Cardiac septum (tissue), 1 donor: ENCODE measurements around the gene BMF. TPM values are rescaled to one million over a fixed set of nuclear protein-coding genes. Genes with fewer than 3 reads are reported as not detected.
"Not testable (repeated sequence)": the region's sequence is repeated elsewhere in the genome, so short reads cannot be mapped to it uniquely, and the experiment has no call there.

Experiments
- DNase-seq: peaks from one replicate; pipeline ENCODE4 v3.0.0-alpha.2; 2020; ENCODE audit warnings: low spot score
- intact Hi-C: fragments of 100-400 bp; cut with DNase I; formaldehyde crosslinking; loops from one replicate; pipeline ENCODE4 v1.14.0; 2022
- total RNA-seq: library from RNA; stranded (reverse); fragmentation: NEBNext Ultra II Directional; extraction: Animal tissue kit (Norgen Biotek cat#: 25700); gene quantifications from one replicate; pipeline ENCODE4 v1.2.1, GENCODE V29; 2021
- donor health status: DM: no; HTN: no; CAD: no.

The BMF gene
- total RNA-seq, 1 donor from 2014 or later: 1.1 TPM

GRCh38 chr15:40092256-40092978 lies 16.3 kb downstream of the BMF start:
- no peak for DNase-seq
- intact Hi-C loops: no loop called here

DNA sequence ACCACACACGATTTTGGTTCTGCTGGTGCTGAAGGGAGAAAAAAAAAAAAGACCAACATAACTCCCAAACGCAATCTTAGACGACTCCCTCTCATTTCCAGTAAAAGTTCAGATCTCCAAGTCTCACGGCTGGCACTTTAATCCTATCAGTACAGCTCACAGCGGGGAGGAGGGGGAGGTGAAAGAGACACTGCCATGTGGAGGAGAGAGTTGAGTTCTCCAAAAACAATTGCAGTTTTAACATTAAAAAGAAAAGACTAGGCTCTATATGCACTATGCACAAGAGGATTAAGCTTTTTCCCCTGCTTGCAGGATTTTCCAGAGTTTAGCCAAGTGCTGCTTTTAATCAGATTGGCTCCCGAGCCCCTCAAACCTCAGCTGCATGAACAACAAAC lies 16.8 kb downstream of the BMF start:
- no peak for DNase-seq
- intact Hi-C loops: no loop called here

- peak; percentile 70 for DNase-seq
- intact Hi-C loops: no loop called here
Measured at GRCh38 chr15:40090774-40091455, 17.8 kb downstream of the BMF start.

GRCh38 chr15:40088929-40089755 lies 19.5 kb downstream of the BMF start:
- no peak for DNase-seq
- intact Hi-C loops: no loop called here

DNA sequence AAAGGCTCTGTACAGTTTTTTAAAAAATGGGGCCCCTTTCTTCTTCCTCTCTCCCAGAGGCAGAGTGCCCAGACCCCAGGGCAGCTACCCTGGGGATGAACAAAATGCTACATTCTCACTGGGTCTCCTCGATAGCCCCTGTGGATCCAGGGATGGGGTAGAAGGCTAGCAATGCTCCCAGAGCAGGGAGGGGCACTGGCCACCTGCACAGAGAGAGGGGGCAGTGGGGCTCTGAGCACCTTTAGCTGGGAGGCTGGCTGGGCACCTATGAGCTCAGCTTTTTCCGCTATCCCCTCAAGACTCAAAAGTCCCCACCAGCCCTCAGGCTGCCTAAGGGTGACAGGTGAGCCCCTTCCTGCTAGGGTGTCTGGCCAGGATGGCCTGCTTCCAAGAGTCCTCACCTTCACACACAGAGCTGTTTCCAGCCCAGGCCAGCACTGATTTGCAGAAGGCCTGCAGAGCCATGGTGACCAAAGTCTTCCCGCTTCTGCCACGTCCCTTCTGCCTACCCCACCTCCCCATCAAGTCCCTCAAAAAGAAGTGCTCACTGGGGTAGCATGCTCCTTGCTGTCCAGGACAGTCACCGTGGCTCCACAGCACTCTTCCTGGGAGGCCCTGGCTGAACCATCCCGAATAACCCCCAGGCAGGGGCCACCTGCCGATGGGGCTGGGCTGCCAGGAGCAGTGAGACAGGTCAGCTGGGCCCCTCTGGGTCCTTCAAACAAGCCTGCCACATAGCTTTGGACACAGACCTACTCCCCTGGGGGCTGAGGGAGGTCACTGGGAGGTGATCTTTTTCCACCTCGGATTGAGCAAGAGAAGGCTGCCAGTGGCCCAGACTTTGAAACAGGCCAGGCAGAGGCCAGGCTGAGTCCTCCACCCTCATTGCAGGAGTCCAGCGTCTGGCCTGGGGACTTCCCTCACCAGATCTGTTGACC lies 20.4 kb downstream of the BMF start:
- intact Hi-C loops: no loop called here
- DNase-seq: peak; percentile 73

GRCh38 chr15:40087068-40087810 lies 21.4 kb downstream of the BMF start:
- DNase-seq: peak; percentile 63
- intact Hi-C loops: no loop called here

DNA sequence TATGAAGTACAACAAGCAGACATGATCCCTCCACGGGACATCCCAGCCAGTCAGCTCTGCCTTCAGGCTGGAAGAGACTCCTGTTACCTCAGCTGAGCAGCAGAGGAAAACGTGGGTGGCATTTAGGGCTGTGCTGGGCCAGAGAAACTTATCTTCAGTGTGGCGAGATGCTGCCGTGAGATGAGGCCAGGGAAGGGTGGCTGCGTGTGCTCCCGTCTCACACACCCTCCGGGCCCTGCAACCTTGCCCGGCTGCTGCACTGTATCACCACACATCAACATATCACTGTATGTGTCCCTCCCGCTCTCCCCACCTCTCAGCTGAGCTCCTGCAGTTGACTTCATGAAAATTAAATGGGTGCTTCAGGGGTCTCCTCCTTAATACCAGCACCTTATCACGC lies 23.4 kb downstream of the BMF start:
- intact Hi-C loops: no loop called here
- no peak for DNase-seq

- intact Hi-C loops: no loop called here
- no peak for DNase-seq
Measured at GRCh38 chr15:40084650-40085049, 24.0 kb downstream of the BMF start.

DNA sequence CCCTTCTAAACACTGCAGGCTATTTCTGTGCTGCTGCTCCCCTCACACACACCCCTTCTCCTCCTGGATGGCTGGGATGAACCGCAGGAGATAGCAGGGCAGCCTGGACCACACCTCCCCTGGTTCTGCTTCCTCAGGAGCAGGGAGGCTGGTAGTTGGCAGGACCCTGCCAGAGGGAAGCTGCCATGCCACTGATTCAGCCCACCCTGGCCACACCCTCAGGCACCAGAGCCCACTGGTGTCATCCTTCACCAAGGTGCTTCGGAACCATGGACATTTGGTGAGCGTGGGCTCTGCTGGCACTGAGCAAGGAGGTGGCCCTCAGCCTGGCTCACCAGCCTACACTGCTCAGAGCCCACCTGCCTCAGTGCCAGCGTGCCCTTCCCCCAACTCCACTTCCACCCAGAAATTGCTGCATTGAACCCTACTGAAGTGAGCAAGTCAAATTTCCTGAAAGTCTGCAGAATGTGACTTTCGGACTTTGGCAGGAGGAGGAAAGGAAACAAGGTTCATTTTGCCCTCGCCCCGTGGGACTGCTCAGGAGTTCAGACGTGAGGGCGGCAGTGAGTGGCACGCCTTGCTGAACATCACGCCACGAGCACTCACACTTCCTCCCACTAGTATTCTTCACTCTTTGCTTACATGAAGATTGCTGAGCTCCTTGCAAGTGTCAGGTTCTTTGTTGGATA lies 26.3 kb downstream of the BMF start:
- intact Hi-C loops: no loop called here
- DNase-seq: no peak

DNA sequence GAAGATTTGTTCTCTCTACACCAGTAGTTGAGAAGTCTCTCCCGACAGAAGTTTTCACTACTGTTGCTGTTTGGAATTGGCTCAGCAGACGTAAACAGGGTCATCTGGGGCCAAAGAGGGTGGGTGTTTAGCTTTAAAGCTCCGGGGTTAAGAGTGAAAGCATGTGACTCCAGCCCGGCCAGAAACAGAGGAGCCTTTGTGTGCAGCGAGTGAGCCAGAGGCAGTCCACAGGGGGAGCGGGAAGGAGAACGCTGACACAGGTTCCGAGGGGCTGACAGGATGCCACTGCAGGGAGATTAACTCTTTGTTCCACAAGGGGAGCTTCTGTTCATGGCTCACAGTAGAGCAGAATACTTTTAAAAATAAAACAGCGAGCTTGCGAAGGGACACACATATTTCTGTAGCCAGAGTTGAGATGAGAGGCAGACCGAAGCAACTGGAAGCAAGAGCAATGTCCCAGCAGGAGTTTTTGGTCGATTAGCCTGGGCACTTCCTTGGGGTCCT lies 26.9 kb downstream of the BMF start:
- intact Hi-C loops: loop anchor here (2.0 kb wide), 1 partner anchor 17 kb away; no protein-coding TSS in a partner anchor
- peak; percentile 90 for DNase-seq

GRCh38 chr15:40080847-40081246 lies 27.8 kb downstream of the BMF start:
- intact Hi-C loops: loop anchor here (2.0 kb wide), 1 partner anchor 18 kb away; no protein-coding TSS in a partner anchor
- DNase-seq: no peak

- intact Hi-C loops: loop anchor here (2.0 kb wide), 1 partner anchor 19 kb away; no protein-coding TSS in a partner anchor
- no peak for DNase-seq
Measured at GRCh38 chr15:40080104-40080503, 28.6 kb downstream of the BMF start.

DNA sequence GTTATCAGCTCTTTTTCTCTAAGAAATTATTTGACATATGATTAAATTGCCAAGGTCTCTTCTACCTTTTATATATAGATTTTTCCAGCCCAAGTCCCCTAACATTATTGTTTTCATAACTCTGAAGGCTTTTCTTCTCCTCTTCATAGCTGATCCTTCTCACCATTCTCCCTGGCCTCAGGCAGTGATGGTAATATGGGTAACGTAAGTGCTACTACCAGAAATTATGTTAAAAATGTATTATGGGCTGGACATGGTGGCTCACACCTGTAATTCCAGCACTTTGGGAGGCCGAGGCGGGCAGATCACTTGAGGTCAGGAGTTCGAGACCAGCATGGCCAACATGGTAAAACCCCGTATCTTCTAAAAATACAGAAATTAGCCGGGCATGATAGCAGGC lies 29.2 kb downstream of the BMF start:
- DNase-seq: no peak
- intact Hi-C loops: no loop called here

- intact Hi-C loops: no loop called here
- peak; percentile 27 for DNase-seq
Measured at GRCh38 chr15:40075298-40076044, 33.2 kb downstream of the BMF start.

- intact Hi-C loops: not testable (repeated sequence)
- peak; percentile 29 for DNase-seq
Measured at GRCh38 chr15:40074656-40075055, 34.0 kb downstream of the BMF start.

DNA sequence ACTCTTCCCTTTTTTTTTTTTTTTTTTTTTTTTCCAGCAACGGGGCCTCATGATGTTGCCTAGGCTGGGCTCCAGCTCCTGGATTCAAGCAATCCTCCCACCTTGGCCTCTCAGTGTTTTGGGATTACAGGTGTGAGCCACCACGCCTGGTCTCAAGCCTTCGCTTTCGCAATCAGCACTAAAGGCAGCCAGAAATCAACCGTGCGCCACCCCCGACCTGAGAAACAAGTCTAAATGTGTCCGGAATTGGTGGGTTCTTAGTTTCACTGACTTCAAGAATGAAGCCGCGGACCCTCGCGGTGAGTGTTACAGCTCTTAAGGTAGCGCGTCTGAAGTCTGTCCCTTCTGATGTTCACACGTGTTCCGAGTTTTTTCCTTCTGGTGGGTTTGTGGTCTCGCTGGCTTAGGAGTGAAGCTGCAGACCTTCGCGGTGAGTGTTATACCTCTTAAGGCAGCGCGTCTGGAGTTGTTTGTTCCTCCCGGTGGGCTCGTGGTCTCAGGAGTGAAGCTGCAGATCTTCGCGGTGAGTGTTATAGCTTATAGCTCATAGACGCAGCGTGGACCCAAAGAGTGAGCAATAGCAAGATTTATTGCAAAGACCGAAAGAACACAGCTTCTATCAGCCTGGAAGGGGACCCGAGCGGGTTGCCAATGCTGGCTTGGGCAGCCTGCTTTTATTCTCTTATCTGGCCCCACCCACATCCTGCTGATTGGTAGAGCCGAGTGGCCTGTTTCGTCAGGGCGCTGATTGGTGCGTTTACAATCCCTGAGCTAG lies 34.8 kb downstream of the BMF start:
- intact Hi-C loops, DNase-seq: not testable (repeated sequence)
